ENCODE results near the gene MSH4.
"Not testable (repeated sequence)": the region's sequence is repeated elsewhere in the genome, so short reads cannot be mapped to it uniquely, and the experiment has no call there.

Gene MSH4

GRCh38 chr1:75797606-75798216, 1.0 kb downstream of the MSH4 start:
- DNase-seq, result no peak

DNA sequence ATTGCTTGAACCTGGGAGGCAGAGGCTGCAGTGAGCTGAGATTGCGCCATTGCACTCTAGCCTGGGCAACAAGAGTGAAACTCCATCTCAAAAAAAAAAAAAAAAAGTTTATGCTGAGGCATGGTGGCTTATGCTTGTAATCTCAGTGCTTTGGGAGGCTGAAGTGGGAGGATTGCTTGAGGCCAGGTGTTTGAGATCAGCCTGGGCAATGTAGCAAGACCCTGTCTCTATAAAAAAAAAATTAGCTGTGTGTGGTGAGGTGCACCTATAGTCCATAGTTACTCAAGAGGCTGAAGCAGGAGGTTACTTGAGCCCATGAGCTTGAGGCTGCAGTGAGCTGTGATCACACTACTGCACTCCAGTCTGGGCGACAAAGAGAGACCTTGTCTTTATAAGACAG, 4.8 kb downstream of the MSH4 start:
- DNase-seq, result not testable (repeated sequence)

DNA sequence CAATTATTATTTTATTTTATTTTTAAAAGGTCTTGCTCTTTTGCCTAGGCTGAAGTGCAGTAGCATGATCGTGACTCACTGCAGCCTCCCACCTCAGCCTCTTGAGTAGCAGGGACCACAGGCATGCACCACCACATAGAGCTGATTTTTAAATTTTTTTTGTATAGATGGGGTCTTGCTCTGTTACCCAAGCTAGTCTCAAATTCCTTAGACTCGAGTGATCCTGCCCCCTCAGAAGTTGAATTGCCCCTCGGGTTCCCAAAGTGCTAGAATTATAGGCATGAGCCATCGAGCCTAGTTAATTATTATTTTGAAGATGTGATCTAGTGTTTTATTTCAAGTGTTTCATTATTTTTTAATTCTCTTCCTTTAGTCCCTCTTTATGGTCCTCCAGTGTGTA, 12.2 kb downstream of the MSH4 start:
- no peak for DNase-seq

DNA sequence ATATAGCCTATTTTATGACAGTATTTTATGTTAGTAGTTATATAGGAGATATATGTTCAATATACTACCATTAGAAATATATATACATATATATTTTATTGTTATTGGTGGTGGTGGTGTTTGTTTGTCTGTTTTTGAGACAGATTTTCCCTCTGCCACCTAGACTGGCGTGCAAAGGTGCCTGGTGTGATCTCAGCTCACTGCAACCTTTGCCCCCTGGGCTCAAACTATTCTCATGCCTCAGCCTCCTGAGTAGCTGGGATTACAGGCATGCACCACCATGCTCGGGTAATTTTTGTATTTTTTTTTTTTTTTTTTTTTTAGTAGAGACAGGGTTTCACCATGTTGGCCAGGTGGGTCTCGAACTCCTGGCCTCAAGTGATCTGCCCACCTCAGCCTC, 13.4 kb downstream of the MSH4 start:
- DNase-seq, result not testable (repeated sequence)

GRCh38 chr1:75811211-75811981, 14.7 kb downstream of the MSH4 start:
- no peak for DNase-seq

- DNase-seq, result no peak
Measured at GRCh38 chr1:75812065-75812464, 15.4 kb downstream of the MSH4 start.

DNA sequence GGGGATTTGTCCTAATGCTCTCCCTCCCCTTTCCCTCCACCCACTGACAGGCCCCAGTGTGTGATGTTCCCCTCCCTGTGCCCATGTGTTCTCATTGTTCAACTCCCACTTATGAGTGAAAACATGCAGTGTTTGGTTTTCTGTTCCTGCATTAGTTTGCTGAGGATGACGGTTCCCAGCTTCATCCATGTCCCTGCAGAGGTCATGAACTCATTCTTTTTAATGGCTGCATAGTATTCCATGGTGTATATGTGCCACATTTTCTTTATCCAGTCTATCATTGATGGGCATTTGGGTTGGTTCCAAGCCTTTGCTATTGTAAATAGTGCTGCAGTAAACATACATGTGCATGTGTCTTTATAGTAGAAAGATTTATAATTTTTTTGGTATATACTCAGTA, 26.9 kb downstream of the MSH4 start:
- not testable (repeated sequence) for DNase-seq

GRCh38 chr1:75836528-75837100, 39.9 kb downstream of the MSH4 start:
- no peak for DNase-seq

DNA sequence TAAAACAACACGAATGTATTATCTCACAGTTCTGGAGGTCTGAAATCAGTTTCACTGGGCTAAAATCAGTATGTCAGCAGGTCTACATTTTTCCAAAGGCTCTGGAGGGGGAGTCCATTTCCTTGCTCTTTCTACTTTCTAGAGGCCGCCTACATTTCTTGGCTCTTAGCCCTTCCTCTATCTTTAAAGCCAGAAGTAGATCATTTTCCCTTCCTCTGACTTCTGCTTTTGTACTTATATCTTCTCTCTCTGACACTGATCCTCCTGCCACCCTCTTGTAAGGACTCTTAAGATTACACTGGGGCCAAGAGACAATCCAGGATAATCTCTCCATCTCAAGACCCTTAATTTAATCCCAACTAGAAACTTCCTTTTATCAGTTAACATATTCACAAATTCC, 41.4 kb downstream of the MSH4 start:
- DNase-seq, result no peak

- no peak for DNase-seq
Measured at GRCh38 chr1:75841421-75841820, 44.7 kb downstream of the MSH4 start.

DNA sequence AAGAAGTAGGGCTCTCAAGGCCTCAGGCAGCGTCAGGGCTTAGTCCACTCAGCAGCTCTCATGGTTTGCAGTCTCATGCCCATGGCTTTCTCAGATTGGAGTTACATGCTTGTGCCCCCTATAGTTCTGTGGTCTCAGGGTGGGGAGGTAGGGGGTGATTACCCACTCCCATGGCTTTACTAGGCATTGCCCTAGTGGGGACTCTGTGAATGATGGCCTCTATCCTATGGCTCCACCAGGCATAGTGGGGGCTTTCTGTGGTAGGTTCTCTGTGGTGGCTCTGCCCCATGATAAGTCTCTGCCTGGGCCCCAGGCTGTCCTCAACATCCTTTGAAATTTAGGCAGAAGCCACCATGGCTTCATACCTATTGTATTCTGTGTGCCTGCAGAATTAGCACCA, 48.9 kb downstream of the MSH4 start:
- DNase-seq, result no peak

- DNase-seq, result no peak
Measured at GRCh38 chr1:75855010-75855409, 58.3 kb downstream of the MSH4 start.

GRCh38 chr1:75855734-75856133, 59.1 kb downstream of the MSH4 start:
- DNase-seq, result no peak

DNA sequence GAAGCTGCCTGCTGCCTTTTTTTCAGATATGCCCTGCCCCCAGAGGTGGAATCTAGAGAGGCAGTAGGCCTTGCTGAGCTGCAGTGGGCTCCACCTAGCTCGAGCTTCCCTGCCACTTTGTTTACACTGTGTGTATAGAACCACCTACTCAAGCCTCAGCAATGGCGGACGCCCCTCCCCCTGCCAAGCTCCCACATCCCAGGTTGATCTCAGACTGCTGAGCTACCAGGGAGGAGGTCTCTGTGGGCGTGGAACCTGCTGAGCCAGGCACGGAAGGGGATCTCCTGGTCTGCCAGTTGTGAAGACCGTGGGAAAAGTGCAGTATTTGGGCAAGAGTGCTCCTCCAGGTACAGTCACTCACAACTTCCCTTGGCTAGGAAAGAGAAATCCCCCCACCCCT, 65.1 kb downstream of the MSH4 start:
- no peak for DNase-seq

DNA sequence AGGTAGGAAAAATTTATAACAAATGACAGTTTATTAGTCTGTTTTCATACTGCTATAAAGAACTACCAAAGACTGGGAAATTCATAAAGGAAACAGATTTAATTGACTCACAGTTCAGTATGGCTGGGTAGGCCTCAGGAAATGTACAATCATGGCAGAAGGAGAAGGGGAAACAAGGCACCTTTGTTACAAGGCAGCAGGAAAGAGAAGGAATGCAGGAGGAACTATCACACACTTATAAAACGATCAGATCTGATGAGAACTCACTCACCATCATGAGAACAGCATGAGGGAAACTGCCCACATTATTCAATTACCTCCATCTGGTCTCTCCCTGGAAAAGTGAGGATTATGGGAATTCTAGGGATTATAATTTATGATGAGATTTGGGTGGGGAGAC, 74.3 kb downstream of the MSH4 start:
- no peak for DNase-seq

DNA sequence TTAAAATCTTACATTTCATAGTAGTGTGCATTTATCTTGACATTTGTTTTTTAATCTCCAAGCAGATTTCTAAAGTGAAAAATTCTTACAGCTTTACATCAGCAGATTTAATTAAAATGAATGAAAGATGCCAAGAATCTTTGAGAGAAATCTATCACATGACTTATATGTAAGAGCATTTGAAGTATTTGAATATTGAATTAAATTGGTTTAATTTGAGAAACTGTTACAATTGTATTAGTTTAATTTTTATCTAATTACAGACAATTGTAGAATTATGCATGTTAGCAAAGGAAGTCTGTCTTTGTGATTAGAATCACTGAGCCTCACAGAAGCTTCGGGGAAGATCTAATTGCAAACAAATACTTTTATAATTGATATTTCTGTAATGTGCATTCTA, 83.3 kb downstream of the MSH4 start:
- DNase-seq, result no peak

DNA sequence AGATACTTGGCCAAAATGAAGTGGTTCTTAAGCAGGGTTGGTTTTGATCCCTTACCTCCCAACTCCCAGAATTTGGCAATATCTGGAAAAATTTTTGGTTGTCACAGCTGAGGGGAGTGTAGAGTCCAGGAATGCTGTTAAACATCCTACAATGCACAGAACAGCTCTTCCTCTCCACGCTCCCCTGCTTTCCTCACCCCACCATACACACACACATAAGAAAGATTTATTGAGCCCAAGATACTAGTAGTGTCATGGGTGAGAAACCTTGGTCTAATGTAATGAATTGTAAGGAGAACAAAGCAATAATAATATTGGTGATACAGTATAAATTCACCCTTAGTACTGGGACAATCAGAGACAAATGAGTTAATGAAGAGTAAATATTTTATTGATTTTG, 87.8 kb downstream of the MSH4 start:
- DNase-seq, result no peak

DNA sequence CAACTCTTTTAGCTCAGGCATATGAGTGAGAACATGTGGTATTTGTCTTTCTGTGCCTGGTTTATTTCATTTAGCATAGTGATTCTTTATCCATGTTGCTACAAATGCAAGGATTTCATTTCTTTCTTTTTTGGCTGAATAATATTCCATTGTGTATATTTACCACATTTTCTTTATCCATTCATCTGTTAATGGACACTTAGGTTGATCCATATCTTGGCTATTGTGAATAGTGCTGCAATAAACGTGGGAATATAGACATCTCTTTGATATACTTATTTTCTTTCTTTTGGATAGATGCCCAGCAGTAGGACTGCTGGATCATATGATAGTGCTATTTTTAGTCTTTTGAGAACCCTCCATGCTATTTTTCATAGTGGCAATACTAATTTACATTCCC, 104.7 kb downstream of the MSH4 start:
- DNase-seq, result no peak

DNA sequence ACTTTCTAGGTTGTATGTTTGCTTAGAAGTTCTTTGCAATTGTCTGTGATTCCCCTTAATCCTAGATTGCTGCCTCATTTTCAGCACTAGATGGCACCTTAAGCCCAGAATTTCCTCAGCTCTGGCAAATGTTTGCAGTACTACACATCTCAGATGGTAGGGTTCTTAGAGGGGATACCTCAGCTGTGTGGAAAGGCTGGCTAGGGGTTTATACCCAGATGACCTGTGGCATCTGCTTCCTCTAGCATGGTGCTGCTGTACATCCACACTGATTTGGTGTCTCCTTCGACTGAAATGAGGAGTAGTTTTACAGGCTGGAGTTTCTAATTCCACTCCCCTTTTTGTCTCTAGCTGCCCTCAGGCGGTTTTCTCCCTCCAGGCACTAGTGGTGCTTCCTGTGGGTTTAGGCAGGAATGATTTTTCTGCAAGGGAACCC, 112.1 kb downstream of the MSH4 start:
- no peak for DNase-seq

DNA sequence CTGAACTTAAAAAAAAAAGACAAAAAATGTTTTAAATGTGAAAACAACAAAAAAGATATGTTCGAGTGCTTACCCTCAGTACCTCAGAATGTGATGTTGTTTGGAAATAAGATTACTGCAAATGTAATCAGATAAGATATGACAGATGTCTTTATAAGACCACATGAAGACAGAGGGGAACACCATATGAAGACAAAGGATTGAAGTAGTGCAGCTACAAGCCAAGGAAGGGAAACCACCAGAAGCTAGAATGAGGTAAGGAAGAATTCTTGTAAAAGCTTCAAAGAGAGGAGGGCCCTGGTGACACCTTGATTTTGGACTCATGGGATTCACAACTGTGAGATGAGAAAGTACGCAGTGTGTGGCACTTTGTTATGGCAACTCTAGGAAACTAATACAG, 120.2 kb downstream of the MSH4 start:
- DNase-seq, result no peak

DNA sequence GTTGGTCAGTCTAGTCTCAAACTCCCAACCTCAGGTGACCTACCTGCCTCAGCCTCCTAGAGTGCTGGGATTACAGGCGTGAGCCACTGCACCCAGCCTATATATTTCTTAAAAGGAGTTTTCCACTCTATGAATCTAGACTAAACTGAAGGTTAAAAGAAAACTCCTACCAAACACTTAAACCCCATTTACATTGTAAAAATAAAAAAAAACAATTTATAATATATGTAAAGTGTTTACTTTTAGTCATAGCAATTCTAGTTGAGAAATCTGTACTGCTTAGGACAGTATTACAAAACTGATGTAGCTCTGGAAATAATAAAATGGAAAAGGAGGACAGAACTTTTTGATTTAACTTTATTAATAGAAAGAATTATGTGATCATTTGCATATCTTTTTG, 126.0 kb downstream of the MSH4 start:
- DNase-seq, result no peak

DNA sequence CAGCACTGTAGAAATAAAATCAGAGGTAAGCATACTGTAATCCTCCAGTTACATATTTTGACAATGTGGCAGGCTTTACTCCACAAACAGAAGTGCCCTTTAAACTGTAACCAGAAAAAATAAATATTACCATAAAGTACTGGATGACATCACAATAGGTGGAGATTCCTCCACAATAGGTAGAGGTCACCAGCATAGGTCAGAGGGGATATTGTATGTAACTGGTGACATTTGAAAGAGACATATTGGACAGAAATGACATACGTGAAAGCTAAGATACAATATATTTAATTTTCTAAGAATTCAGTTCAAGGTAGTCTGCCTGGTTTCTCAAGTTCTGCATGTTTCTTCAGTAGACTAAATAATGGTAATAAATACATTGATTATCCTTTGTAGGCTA, 135.6 kb downstream of the MSH4 start, which contains the start of gene ASB17:
TSS of gene ASB17 (minus strand) at position 101 of the 400 bp plus-strand sequence. CDS start 113 bp downstream, outside the sequence.
- no peak for DNase-seq

DNA sequence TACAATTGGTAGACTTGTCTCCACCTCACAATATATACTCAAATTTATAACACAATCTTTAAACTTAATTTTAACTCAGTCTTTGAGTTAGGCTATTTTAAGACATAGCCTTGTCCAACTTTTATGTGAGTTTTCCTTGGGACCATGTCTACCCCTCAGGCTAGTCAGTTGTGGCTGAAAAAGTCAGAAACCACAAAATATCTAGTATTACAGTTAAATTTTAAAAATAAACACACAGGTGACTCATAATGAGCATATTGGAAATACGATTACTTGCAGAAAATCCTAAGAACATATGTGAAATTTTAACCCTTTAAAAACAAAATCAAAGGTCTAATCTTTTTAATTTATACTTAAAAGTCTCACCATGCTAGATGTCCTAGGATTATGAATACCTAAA, 140.4 kb downstream of the MSH4 start:
- DNase-seq, result no peak

DNA sequence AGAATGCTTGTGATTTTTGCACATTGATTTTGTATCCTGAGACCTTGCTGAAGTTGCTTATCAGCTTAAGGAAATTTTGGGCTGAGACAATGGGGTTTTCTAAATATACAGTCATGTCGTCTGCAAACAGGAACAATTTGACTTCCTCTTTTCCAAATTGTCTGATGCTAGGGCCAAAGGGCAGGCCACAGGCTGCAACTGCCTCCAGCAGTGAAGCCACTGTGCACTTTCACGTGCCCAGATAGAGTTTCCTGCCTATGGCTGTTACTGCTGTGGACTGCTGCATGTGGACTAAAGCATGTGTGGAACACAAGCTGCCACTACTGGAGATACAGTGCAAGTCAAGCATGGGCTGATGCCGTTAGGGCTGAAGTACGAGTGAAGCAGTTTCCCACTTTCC, 146.4 kb downstream of the MSH4 start:
- not testable (repeated sequence) for DNase-seq
